HEK293 (cell line): Measurements from ENCODE around the gene PLAGL1.

Source experiments
- CTCF ChIA-PET: fragments of 350-600 bp; formaldehyde crosslinking; extraction: SDS; loops from one replicate; lab custom pipeline; 2021; ENCODE audit warnings: antibody characterized with exemption; lab: Yijun Ruan, JAX
- POLR2A ChIA-PET: fragments of 300-600 bp; formaldehyde crosslinking; extraction: SDS; loops from one replicate; lab custom pipeline; 2020; ENCODE audit warnings: antibody characterized with exemption, inconsistent platforms; lab: Yijun Ruan, JAX
- H3K27ac ChIP-seq: fragments of 200-500 bp; sonication (Bioruptor generic); 2 replicates; pipeline ENCODE4 v1.5.1; 2014; ENCODE audit warnings: low read depth, low read length, control low read depth, inconsistent platforms; ENCODE audit errors: extremely low read depth
- H3K36me3 ChIP-seq, 2 experiments: fragments of 200-500 bp in 1 of 2; sonication (Bioruptor generic) in 1 of 2; 1 replicate in 1 of 2; 2 replicates in 1 of 2; pipeline ENCODE4 v1.5.1; 2014 to 2017; ENCODE audit warnings: inconsistent platforms in 2 of 2, low read length in 2 of 2; ENCODE audit not compliant: control insufficient read depth in 2 of 2, insufficient read depth in 1 of 2
- H3K4me1 ChIP-seq: fragments of 200-500 bp; sonication (Bioruptor generic); 2 replicates; pipeline ENCODE4 v1.5.1; 2014; ENCODE audit warnings: mild to moderate bottlenecking, low read length, inconsistent platforms; ENCODE audit not compliant: control insufficient read depth, insufficient read depth
- H3K4me3 ChIP-seq: 2 replicates; pipeline ENCODE4 v1.5.1; 2011; ENCODE audit warnings: low read depth, mild to moderate bottlenecking, control low read depth, low read length, moderate library complexity
- H3K9me3 ChIP-seq: fragments of 200-500 bp; sonication (Bioruptor generic); 2 replicates; pipeline ENCODE4 v1.5.1; 2014; ENCODE audit warnings: low read depth, low read length, inconsistent platforms; ENCODE audit not compliant: control insufficient read depth, insufficient read depth
- REPIN1 ChIP-seq: fragments of 450-650 bp; formaldehyde crosslinking; IDR thresholded peaks from 2 replicates; pipeline ENCODE4 v1.5.1; 2017; ENCODE audit warnings: missing biosample characterization, missing genetic modification characterization, low read depth
- SP7 ChIP-seq: fragments of 450-650 bp; formaldehyde crosslinking; IDR thresholded peaks from 2 replicates; pipeline ENCODE4 v1.5.1; 2016; ENCODE audit warnings: missing biosample characterization, missing genetic modification characterization
- ZNF138 ChIP-seq: fragments of 450-650 bp; formaldehyde crosslinking; IDR thresholded peaks from 2 replicates; pipeline ENCODE4 v1.5.1; 2016; ENCODE audit warnings: missing biosample characterization, missing genetic modification characterization, borderline replicate concordance
- ZNF140 ChIP-seq: fragments of 450-650 bp; formaldehyde crosslinking; IDR thresholded peaks from 2 replicates; pipeline ENCODE4 v1.5.1; 2016; ENCODE audit warnings: missing biosample characterization, missing genetic modification characterization
- ZNF24 ChIP-seq: fragments of 450-650 bp; formaldehyde crosslinking; IDR thresholded peaks from 2 replicates; pipeline ENCODE4 v1.5.1; 2016; ENCODE audit warnings: missing biosample characterization, missing genetic modification characterization
- ZNF311 ChIP-seq: fragments of 450-650 bp; formaldehyde crosslinking; IDR thresholded peaks from 2 replicates; pipeline ENCODE4 v1.5.1; 2017; ENCODE audit warnings: missing biosample characterization, missing genetic modification characterization, borderline replicate concordance
- ZNF350 ChIP-seq: fragments of 450-650 bp; formaldehyde crosslinking; IDR thresholded peaks from 2 replicates; pipeline ENCODE4 v1.5.0; 2017; ENCODE audit warnings: missing biosample characterization, mild to moderate bottlenecking, missing genetic modification characterization
- ZNF629 ChIP-seq: fragments of 450-650 bp; formaldehyde crosslinking; IDR thresholded peaks from 2 replicates; pipeline ENCODE4 v1.5.1; 2017; ENCODE audit warnings: missing biosample characterization, missing genetic modification characterization
- ZNF658 ChIP-seq: fragments of 450-650 bp; formaldehyde crosslinking; IDR thresholded peaks from 2 replicates; pipeline ENCODE4; 2016; ENCODE audit warnings: missing biosample characterization, missing genetic modification characterization
- ZNF76 ChIP-seq: fragments of 450-650 bp; formaldehyde crosslinking; IDR thresholded peaks from 2 replicates; pipeline ENCODE4; 2016; ENCODE audit warnings: low read depth, missing biosample characterization, missing genetic modification characterization, borderline replicate concordance
- TF ChIP-seq, protein P1 (sequence below): fragments of 450-650 bp; formaldehyde crosslinking; IDR thresholded peaks from 2 replicates; pipeline ENCODE4 v1.5.1; 2017; ENCODE audit warnings: missing biosample characterization, missing genetic modification characterization
- TF ChIP-seq, protein P2 (sequence below): fragments of 450-650 bp; formaldehyde crosslinking; IDR thresholded peaks from 2 replicates; pipeline ENCODE4 v1.5.1; 2016; ENCODE audit warnings: missing biosample characterization, missing genetic modification characterization
- TF ChIP-seq, protein P3 (sequence below): fragments of 450-650 bp; formaldehyde crosslinking; IDR thresholded peaks from 2 replicates; pipeline ENCODE4 v1.5.1; 2017; ENCODE audit warnings: missing biosample characterization, missing genetic modification characterization
- TF ChIP-seq, protein P4 (sequence below): fragments of 450-650 bp; IDR thresholded peaks from 2 replicates; pipeline ENCODE4 v1.5.1; 2018; ENCODE audit warnings: missing biosample characterization, missing genetic modification characterization
- TF ChIP-seq, protein P5 (sequence below): fragments of 450-650 bp; formaldehyde crosslinking; IDR thresholded peaks from 2 replicates; pipeline ENCODE4 v1.5.1; 2016; ENCODE audit warnings: missing biosample characterization, missing genetic modification characterization
- TF ChIP-seq, protein P6 (sequence below): fragments of 450-650 bp; formaldehyde crosslinking; IDR thresholded peaks from 2 replicates; pipeline ENCODE4 v1.5.1; 2016; ENCODE audit warnings: missing biosample characterization, missing genetic modification characterization
- TF ChIP-seq, protein P7 (sequence below): fragments of 450-650 bp; formaldehyde crosslinking; IDR thresholded peaks from 2 replicates; pipeline ENCODE4 v1.5.1; 2016; ENCODE audit warnings: missing biosample characterization, missing genetic modification characterization, borderline replicate concordance

The PLAGL1 gene

DNA sequence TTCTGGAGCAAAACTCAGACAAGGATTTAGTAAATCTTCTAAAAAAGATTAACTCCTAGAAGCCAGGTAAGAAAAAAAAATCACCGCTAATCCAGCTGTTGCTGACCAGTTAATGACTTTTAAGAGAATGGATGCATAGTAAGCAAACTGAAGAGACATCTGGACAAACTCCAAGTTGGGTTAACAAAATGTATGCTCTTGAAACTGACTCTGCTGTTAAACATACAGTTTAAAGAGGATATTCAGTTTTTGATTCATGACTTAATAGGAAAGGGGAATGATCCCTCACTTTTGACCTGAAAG is 70.4 kb downstream of the PLAGL1 start:
- ChIA-PET POLR2A (interaction anchor here (0.7 kb wide), 1 partner anchor 71 kb away, joined by 3 read pairs; the partner anchor contains the start of gene PLAGL1), CTCF (interaction anchor here (1.6 to 10.3 kb wide), 2 partner anchors 16 to 76 kb away, joined by 7 to 120 read pairs; no protein-coding TSS in a partner anchor)
- Histone ChIP-seq H3K4me3 (no peak overlapping the region), H3K9me3 (no peaks in the 10 kb centered on the region), H3K36me3 (no peaks in the 10 kb centered on the region), H3K4me1 (no peaks in the 10 kb centered on the region), H3K27ac (no peak overlapping the region)
- no peak for TF ChIP-seq ZNF350 (tag by site-specific recombination)
- TF ChIP-seq ZNF140 (tag by site-specific recombination) = no peak
- TF ChIP-seq ZNF311 (tag by site-specific recombination) = no peak
- TF ChIP-seq SP7 (tag by site-specific recombination) = no peak
- TF ChIP-seq ZNF629 (tag by site-specific recombination) = no peak
- TF ChIP-seq ZNF138 = no peak
- TF ChIP-seq, protein P1, sequence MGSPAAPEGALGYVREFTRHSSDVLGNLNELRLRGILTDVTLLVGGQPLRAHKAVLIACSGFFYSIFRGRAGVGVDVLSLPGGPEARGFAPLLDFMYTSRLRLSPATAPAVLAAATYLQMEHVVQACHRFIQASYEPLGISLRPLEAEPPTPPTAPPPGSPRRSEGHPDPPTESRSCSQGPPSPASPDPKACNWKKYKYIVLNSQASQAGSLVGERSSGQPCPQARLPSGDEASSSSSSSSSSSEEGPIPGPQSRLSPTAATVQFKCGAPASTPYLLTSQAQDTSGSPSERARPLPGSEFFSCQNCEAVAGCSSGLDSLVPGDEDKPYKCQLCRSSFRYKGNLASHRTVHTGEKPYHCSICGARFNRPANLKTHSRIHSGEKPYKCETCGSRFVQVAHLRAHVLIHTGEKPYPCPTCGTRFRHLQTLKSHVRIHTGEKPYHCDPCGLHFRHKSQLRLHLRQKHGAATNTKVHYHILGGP = no peak
- TF ChIP-seq, protein P2, sequence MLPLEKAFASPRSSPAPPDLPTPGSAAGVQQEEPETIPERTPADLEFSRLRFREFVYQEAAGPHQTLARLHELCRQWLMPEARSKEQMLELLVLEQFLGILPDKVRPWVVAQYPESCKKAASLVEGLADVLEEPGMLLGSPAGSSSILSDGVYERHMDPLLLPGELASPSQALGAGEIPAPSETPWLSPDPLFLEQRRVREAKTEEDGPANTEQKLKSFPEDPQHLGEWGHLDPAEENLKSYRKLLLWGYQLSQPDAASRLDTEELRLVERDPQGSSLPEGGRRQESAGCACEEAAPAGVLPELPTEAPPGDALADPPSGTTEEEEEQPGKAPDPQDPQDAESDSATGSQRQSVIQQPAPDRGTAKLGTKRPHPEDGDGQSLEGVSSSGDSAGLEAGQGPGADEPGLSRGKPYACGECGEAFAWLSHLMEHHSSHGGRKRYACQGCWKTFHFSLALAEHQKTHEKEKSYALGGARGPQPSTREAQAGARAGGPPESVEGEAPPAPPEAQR = no peak
- no peak for TF ChIP-seq ZNF76
- TF ChIP-seq, protein P3, sequence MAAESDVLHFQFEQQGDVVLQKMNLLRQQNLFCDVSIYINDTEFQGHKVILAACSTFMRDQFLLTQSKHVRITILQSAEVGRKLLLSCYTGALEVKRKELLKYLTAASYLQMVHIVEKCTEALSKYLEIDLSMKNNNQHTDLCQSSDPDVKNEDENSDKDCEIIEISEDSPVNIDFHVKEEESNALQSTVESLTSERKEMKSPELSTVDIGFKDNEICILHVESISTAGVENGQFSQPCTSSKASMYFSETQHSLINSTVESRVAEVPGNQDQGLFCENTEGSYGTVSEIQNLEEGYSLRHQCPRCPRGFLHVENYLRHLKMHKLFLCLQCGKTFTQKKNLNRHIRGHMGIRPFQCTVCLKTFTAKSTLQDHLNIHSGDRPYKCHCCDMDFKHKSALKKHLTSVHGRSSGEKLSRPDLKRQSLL (tag by site-specific recombination) = no peak
- TF ChIP-seq ZNF658 (tag by site-specific recombination) = no peak
- TF ChIP-seq ZNF24 (tag by site-specific recombination) = no peak
- no peak for TF ChIP-seq REPIN1 (tag by site-specific recombination)
- TF ChIP-seq, protein P4, sequence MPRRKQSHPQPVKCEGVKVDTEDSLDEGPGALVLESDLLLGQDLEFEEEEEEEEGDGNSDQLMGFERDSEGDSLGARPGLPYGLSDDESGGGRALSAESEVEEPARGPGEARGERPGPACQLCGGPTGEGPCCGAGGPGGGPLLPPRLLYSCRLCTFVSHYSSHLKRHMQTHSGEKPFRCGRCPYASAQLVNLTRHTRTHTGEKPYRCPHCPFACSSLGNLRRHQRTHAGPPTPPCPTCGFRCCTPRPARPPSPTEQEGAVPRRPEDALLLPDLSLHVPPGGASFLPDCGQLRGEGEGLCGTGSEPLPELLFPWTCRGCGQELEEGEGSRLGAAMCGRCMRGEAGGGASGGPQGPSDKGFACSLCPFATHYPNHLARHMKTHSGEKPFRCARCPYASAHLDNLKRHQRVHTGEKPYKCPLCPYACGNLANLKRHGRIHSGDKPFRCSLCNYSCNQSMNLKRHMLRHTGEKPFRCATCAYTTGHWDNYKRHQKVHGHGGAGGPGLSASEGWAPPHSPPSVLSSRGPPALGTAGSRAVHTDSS (tag by site-specific recombination) = no peak
- TF ChIP-seq, protein P5, sequence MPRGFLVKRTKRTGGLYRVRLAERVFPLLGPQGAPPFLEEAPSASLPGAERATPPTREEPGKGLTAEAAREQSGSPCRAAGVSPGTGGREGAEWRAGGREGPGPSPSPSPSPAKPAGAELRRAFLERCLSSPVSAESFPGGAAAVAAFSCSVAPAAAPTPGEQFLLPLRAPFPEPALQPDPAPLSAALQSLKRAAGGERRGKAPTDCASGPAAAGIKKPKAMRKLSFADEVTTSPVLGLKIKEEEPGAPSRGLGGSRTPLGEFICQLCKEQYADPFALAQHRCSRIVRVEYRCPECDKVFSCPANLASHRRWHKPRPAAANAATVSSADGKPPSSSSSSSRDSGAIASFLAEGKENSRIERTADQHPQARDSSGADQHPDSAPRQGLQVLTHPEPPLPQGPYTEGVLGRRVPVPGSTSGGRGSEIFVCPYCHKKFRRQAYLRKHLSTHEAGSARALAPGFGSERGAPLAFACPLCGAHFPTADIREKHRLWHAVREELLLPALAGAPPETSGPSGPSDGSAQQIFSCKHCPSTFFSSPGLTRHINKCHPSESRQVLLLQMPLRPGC (tag by site-specific recombination) = no peak
- TF ChIP-seq, protein P6, sequence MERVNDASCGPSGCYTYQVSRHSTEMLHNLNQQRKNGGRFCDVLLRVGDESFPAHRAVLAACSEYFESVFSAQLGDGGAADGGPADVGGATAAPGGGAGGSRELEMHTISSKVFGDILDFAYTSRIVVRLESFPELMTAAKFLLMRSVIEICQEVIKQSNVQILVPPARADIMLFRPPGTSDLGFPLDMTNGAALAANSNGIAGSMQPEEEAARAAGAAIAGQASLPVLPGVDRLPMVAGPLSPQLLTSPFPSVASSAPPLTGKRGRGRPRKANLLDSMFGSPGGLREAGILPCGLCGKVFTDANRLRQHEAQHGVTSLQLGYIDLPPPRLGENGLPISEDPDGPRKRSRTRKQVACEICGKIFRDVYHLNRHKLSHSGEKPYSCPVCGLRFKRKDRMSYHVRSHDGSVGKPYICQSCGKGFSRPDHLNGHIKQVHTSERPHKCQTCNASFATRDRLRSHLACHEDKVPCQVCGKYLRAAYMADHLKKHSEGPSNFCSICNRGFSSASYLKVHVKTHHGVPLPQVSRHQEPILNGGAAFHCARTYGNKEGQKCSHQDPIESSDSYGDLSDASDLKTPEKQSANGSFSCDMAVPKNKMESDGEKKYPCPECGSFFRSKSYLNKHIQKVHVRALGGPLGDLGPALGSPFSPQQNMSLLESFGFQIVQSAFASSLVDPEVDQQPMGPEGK = no peak
- TF ChIP-seq, protein P7, sequence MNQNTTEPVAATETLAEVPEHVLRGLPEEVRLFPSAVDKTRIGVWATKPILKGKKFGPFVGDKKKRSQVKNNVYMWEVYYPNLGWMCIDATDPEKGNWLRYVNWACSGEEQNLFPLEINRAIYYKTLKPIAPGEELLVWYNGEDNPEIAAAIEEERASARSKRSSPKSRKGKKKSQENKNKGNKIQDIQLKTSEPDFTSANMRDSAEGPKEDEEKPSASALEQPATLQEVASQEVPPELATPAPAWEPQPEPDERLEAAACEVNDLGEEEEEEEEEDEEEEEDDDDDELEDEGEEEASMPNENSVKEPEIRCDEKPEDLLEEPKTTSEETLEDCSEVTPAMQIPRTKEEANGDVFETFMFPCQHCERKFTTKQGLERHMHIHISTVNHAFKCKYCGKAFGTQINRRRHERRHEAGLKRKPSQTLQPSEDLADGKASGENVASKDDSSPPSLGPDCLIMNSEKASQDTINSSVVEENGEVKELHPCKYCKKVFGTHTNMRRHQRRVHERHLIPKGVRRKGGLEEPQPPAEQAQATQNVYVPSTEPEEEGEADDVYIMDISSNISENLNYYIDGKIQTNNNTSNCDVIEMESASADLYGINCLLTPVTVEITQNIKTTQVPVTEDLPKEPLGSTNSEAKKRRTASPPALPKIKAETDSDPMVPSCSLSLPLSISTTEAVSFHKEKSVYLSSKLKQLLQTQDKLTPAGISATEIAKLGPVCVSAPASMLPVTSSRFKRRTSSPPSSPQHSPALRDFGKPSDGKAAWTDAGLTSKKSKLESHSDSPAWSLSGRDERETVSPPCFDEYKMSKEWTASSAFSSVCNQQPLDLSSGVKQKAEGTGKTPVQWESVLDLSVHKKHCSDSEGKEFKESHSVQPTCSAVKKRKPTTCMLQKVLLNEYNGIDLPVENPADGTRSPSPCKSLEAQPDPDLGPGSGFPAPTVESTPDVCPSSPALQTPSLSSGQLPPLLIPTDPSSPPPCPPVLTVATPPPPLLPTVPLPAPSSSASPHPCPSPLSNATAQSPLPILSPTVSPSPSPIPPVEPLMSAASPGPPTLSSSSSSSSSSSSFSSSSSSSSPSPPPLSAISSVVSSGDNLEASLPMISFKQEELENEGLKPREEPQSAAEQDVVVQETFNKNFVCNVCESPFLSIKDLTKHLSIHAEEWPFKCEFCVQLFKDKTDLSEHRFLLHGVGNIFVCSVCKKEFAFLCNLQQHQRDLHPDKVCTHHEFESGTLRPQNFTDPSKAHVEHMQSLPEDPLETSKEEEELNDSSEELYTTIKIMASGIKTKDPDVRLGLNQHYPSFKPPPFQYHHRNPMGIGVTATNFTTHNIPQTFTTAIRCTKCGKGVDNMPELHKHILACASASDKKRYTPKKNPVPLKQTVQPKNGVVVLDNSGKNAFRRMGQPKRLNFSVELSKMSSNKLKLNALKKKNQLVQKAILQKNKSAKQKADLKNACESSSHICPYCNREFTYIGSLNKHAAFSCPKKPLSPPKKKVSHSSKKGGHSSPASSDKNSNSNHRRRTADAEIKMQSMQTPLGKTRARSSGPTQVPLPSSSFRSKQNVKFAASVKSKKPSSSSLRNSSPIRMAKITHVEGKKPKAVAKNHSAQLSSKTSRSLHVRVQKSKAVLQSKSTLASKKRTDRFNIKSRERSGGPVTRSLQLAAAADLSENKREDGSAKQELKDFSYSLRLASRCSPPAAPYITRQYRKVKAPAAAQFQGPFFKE = no peak
